Upper lobe of left lung (tissue), 6 donors: ENCODE data around the gene MYF5. TPM values are rescaled to one million over a fixed set of nuclear protein-coding genes. Genes with fewer than 3 reads are reported as not detected.

Source experiments
- ATAC-seq, 2 donors: fragments of 200-7000 bp; cut with Tn5 transposase; one replicate each; pipeline ENCODE4 v1.9.1; 2022; ENCODE audit warnings: mild to moderate bottlenecking in 2 of 2, moderate library complexity in 2 of 2; ENCODE audit not compliant: low FRiP score in 2 of 2
- DNase-seq, 2 donors: peaks; one replicate each; pipeline ENCODE4 v3.0.0-alpha.2; 2019 to 2020
- H3K27ac ChIP-seq, 4 donors: fragments of 200-600 bp; sonication (generic); one replicate each; pipeline ENCODE4 v1.5.1; 2016 to 2019
- H3K27me3 ChIP-seq, 4 donors: fragments of 200-600 bp; sonication (generic); one replicate each; pipeline ENCODE4 v1.5.1; 2017 to 2019
- H3K36me3 ChIP-seq, 4 donors: fragments of 200-600 bp; sonication (generic); one replicate each; pipeline ENCODE4 v1.5.1; 2016 to 2019
- H3K4me1 ChIP-seq, 4 donors: fragments of 200-600 bp; sonication (generic); one replicate each; pipeline ENCODE4 v1.5.1; 2018 to 2019
- H3K4me3 ChIP-seq, 4 donors: fragments of 200-600 bp; sonication (generic); one replicate each; pipeline ENCODE4 v1.5.1; 2017 to 2019; ENCODE audit warnings: mild to moderate bottlenecking in 2 of 4, moderate library complexity in 1 of 4
- H3K9me3 ChIP-seq, 4 donors: fragments of 200-600 bp; sonication (generic); one replicate each; pipeline ENCODE4 v1.5.1; 2018 to 2019
- CTCF ChIP-seq, 6 experiments: fragments of 450-650 bp in 4 of 6; fragments of 200-600 bp in 2 of 6; sonication (generic) in 2 of 6; IDR thresholded peaks; one replicate each; pipeline ENCODE4 v1.5.1; 2016 to 2019; ENCODE audit warnings: antibody characterized with exemption in 6 of 6
- EP300 ChIP-seq, 4 donors: sonication (generic); formaldehyde crosslinking; IDR thresholded peaks; one replicate each; pipeline ENCODE4 v1.5.1; 2017; ENCODE audit warnings: antibody characterized with exemption in 4 of 4, control low read depth in 2 of 4
- POLR2A ChIP-seq, 4 donors: fragments of 450-650 bp; IDR thresholded peaks; one replicate each; pipeline ENCODE4 v1.5.1; 2016 to 2017; ENCODE audit warnings: antibody characterized with exemption in 4 of 4, mild to moderate bottlenecking in 2 of 4
- POLR2AphosphoS5 ChIP-seq, 2 donors: sonication (generic); formaldehyde crosslinking; IDR thresholded peaks; one replicate each; pipeline ENCODE4 v1.5.1; 2017; ENCODE audit warnings: antibody characterized with exemption in 2 of 2
- WGBS, 2 donors: methylation state at CpG; one replicate each; pipeline ENCODE4 v1.1.5; 2017 to 2018; 5-methylcytosine and 5-hydroxymethylcytosine counted together
- total RNA-seq, 6 donors: library from RNA; depleted of rRNA in 4 of 6; stranded (reverse); fragments of >200 nt in 4 of 6; gene quantifications; one replicate each; pipeline versions ENCODE4 v1.1.0 to v1.2.1, GENCODE V29; 2016 to 2021
- donor health status: DM: no; HTN: no; CAD: no; lungs with moderate emphysema.
- donor health status: DM: no; HTN: yes; CAD: no; lungs with severe emphysema.

The MYF5 gene
- total RNA-seq, 6 donors from 2014 or later: not detected

DNA sequence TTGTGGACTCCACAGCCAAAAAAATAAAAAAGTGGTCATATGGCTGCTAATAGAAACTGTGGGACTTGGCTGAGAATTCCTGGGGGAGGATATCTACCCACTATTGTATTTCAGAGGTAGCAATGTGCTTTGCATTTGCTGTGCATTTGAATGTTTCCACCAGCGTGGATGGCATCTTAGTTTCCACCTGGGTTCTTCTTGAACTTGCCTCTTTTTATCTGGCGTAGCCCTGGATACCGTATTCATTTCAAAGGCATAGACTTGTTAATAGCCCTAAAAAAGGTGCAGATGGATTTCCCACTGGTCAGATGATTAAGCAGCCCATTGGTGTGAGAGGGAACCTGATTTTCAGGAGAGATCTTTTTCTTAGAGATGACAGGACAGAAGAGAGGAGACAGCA, 1.9 kb upstream of the MYF5 start:
- H3K4me3 ChIP-seq: no peak overlapping the region
- WGBS, 2 donors: 71 to 83% methylated on average over 3 of the region's 3 CpGs
- DNase-seq (no peak), ATAC-seq (no peak)
- H3K9me3 ChIP-seq: no peaks in the 10 kb centered on the region
- no peak overlapping the region for H3K27ac ChIP-seq
- no peaks in the 10 kb centered on the region for H3K4me1 ChIP-seq
- no peaks in the 10 kb centered on the region for H3K36me3 ChIP-seq
- TF ChIP-seq POLR2AphosphoS5 (IDR thresholded peaks at IDR 0.05) (no peak), CTCF (IDR thresholded peaks at IDR 0.05) (no peak), EP300 (IDR thresholded peaks at IDR 0.05) (no peak), POLR2A (IDR thresholded peaks at IDR 0.05) (no peak)
- H3K27me3 ChIP-seq: no peaks in the 10 kb centered on the region

DNA sequence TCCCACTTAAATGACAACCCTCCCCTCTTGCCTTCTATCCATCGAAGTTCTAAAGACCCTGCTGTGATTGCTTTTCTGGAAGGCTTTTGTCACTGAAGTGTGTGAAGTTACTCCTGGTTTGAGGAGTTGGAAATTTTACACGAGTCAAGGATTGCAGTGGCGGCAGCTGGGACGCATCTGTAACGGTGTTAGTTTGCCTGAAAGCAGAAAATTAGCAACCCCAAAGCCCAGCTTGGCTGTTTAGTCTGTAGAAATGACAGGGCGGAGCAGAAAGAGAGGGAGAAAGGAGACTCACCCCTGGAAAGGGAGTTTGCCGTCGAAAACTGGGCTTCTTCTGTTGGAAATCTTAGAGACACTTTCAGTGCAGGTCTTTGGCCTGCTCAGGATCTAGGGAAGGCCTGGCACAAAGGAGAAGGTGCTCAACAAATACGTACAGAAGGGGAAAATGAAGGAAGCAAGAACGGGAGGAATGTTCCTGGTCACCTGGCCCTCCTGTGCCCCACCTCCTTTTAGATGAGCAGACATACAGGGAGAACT, 931 bp upstream of the MYF5 start:
- Histone ChIP-seq H3K36me3 (no peaks in the 10 kb centered on the region), H3K4me3 (no peak overlapping the region), H3K9me3 (no peaks in the 10 kb centered on the region), H3K27ac (no peak overlapping the region), H3K27me3 (no peaks in the 10 kb centered on the region), H3K4me1 (no peaks in the 10 kb centered on the region)
- DNase-seq (no peak), ATAC-seq (no peak)
- TF ChIP-seq POLR2A (IDR thresholded peaks at IDR 0.05) (no peak), POLR2AphosphoS5 (IDR thresholded peaks at IDR 0.05) (no peak), CTCF (IDR thresholded peaks at IDR 0.05) (no peak), EP300 (IDR thresholded peaks at IDR 0.05) (no peak)
- WGBS, 2 donors: 46 to 54% methylated on average over 10 of the region's 10 CpGs

- DNase-seq: no peak
- Histone ChIP-seq H3K27me3 (no peaks in the 10 kb centered on the region), H3K9me3 (no peaks in the 10 kb centered on the region), H3K27ac (no peak overlapping the region), H3K4me3 (no peak overlapping the region), H3K36me3 (no peaks in the 10 kb centered on the region), H3K4me1 (no peaks in the 10 kb centered on the region)
- WGBS, 2 donors: 70 to 74% methylated on average over 4 of the region's 4 CpGs
- no peak for TF ChIP-seq POLR2A (IDR thresholded peaks at IDR 0.05)
- TF ChIP-seq EP300 (IDR thresholded peaks at IDR 0.05): no peak
- no peak for TF ChIP-seq POLR2AphosphoS5 (IDR thresholded peaks at IDR 0.05)
- no peak for TF ChIP-seq CTCF (IDR thresholded peaks at IDR 0.05)
- ATAC-seq: no peak
Observed at GRCh38 chr12:80717856-80718255, 1.1 kb downstream of the MYF5 start.

DNA sequence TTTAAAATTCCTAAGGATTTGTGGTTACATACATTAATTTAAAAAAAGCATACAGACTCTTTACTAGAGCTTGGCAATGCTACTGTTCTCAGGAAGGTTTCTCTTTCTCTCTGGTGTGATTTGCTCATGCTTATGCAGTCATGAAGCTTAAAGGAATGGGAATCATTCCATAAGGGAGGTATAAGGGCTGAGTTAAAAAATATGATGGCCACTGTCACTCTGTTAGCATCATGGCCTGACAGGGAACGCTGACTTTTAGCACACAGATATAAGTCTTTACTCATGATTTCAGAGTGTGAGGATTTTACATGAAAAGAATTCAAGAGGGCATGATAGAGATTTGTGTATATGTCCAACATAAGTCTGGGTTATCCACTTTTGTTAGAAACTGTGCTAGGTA, 3.8 kb downstream of the MYF5 start:
- H3K27ac ChIP-seq: no peak overlapping the region
- H3K27me3 ChIP-seq: no peaks in the 10 kb centered on the region
- H3K4me3 ChIP-seq: no peak overlapping the region
- H3K4me1 ChIP-seq: no peaks in the 10 kb centered on the region
- DNase-seq (no peak), ATAC-seq (no peak)
- TF ChIP-seq POLR2AphosphoS5 (IDR thresholded peaks at IDR 0.05) (no peak), EP300 (IDR thresholded peaks at IDR 0.05) (no peak), POLR2A (IDR thresholded peaks at IDR 0.05) (no peak), CTCF (IDR thresholded peaks at IDR 0.05) (no peak)
- no peaks in the 10 kb centered on the region for H3K9me3 ChIP-seq
- H3K36me3 ChIP-seq: no peaks in the 10 kb centered on the region
- 81 to 84% methylated on average over 1 of the region's 1 CpG for WGBS, 2 donors

GRCh38 chr12:80721326-80721725, 4.6 kb downstream of the MYF5 start:
- no peaks in the 10 kb centered on the region for H3K9me3 ChIP-seq
- no peak overlapping the region for H3K4me3 ChIP-seq
- H3K4me1 ChIP-seq: no peaks in the 10 kb centered on the region
- no peak overlapping the region for H3K27ac ChIP-seq
- WGBS, 2 donors: 63 to 65% methylated on average over 3 of the region's 3 CpGs
- H3K27me3 ChIP-seq: no peaks in the 10 kb centered on the region
- ATAC-seq: no peak
- no peak for DNase-seq
- TF ChIP-seq POLR2A (IDR thresholded peaks at IDR 0.05) (no peak), CTCF (IDR thresholded peaks at IDR 0.05) (no peak), EP300 (IDR thresholded peaks at IDR 0.05) (no peak), POLR2AphosphoS5 (IDR thresholded peaks at IDR 0.05) (no peak)
- H3K36me3 ChIP-seq: no peaks in the 10 kb centered on the region
